Pericardium fibroblast (primary cell): ENCODE results near the gene HOXA3. TPM values are rescaled to one million over a fixed set of nuclear protein-coding genes. Genes with fewer than 3 reads are reported as not detected.

Experiments used
- total RNA-seq: library from RNA; depleted of rRNA; stranded (reverse); fragments of >200 nt; gene quantifications from 2 replicates; pipeline ENCODE4 v1.2.3, GENCODE V29; 2015

HOXA3 gene
- total RNA-seq, result 4.0 and 8.3 TPM in 2 replicates

DNA sequence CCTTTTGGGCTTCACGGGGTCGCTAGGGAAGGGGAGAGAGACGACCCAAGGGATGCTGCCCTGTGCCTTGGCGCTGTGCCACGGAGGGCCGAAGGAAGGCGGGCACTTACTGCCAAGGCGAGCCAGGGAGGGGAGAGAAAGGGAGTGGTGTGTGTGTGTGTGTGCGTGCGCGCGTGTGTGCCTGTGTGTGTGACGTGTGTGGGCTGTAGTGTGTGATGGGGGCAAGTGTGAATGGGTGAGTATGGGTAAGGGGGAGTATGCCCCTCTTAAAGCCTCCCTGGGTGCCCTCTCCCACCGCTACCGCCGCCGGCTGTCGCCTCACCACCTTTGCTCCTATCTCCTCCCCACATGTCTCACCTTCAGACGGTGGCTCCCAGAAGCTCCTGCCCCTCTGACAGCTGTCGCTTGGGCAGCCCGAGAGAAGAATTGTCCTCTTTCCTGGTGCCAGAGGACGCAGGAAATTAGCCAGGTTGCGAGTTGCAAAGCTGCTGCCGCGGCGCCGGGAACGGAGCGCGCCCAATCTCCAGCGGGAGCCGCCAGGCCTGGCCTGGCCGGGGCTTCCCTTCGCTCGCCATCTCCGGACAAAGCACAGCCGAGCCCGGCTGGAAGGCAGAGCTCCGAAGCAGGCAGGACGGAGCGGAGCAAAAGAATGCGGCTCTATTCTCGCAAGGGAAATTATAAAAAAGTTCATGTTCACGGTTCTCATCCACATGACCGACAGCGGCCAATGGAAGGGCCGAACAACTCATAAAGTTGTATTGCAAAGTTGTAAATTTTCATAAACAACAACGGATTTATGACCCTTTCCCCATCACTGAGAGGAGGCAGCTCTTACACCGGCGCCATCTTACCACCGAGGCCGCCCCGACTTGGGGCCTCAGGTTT is at the start of gene HOXA3:
Gene HOXA3, minus strand, starts transcription at position 653 of the 885 bp plus-strand sequence. CDS start 41,943 bp downstream, outside the sequence.

GRCh38 chr7:27199849-27200760 is 47.7 kb upstream of the HOXA3 start, which contains the start of gene HOXA13:
TSS of gene HOXA13 (minus strand) at chr7:27200091. CDS start at chr7:27200077, 14 bp downstream.

GRCh38 chr7:27185013-27185853 is 32.9 kb upstream of the HOXA3 start, which contains the start of gene HOXA11:
TSS of gene HOXA11 (minus strand) at chr7:27185232. CDS start at chr7:27185144, 88 bp downstream.

DNA sequence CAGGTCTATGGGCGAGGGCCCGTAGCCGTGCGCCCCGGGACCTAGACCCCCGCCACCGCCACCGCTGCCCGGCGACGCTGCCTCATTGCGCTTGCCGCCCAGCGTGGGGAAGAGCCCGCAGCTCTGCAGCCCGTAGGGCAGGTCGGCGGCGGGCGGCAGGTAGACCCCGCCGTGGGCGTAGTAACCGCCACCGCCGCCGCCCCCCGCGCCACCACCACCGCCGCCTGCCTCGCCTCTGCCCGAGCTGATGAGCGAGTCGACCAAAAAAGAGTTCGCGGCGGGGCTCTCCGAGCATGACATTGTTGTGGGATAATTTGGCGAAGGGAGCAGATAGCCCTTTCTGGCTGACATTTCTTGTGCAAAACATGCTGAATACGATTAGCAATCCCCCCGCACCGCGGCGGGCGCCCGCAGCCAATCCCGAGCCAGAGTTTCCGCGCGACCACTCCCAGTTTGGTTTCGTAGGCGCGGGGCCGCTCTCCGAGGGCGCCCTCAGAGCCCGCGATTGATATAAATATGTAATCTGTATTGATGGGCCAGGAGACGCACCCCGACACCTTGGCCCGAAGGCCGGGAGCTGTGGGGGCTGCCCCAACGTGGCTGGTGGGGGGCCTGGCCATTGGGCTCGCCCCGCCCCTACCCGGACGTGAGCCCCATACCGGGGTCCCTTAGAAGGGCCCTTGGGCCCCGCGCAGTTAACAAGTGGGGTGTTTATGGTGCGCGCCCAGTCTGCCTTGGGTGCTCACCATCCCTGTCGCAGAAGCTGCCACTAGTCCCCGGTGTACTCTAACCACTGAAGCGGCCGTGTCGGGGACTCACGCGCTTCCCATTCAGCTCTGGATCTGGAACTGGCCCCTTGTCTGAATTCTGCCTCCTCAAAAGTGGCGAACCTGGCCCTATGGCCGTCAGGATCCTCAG is 21.8 kb upstream of the HOXA3 start, which contains the start of gene HOXA10:
Gene HOXA10, minus strand, starts transcription at position 365 of the 918 bp plus-strand sequence. Its CDS starts 14 bp downstream, at position 351.

GRCh38 chr7:27165089-27165995 is 13.0 kb upstream of the HOXA3 start, which contains the start of gene HOXA9:
TSS of gene HOXA9 (minus strand) at chr7:27165537. CDS start at chr7:27165457, 80 bp downstream.

DNA sequence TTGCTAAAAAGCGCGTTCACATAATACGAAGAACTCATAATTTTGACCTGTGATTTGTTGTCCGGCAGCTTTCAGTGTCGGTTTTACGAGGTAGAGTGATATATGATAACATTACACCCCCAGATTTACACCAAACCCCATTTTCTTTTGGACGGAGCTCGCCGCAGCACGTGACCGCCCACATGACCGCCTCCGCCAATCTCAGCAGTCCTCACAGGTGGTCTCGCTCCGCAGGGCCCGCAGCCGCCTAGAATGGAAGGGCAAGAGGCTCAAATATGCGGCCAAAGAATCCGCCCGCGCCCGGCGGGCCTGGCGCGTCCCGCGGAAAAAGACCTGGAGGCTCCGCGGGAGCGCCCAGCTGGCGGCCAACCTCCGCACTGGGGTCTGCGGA is 4.1 kb upstream of the HOXA3 start, which contains the start of gene HOXA7:
Gene HOXA7, minus strand, starts transcription at position 168 of the 391 bp plus-strand sequence. Its CDS starts 130 bp downstream, at position 38.

DNA sequence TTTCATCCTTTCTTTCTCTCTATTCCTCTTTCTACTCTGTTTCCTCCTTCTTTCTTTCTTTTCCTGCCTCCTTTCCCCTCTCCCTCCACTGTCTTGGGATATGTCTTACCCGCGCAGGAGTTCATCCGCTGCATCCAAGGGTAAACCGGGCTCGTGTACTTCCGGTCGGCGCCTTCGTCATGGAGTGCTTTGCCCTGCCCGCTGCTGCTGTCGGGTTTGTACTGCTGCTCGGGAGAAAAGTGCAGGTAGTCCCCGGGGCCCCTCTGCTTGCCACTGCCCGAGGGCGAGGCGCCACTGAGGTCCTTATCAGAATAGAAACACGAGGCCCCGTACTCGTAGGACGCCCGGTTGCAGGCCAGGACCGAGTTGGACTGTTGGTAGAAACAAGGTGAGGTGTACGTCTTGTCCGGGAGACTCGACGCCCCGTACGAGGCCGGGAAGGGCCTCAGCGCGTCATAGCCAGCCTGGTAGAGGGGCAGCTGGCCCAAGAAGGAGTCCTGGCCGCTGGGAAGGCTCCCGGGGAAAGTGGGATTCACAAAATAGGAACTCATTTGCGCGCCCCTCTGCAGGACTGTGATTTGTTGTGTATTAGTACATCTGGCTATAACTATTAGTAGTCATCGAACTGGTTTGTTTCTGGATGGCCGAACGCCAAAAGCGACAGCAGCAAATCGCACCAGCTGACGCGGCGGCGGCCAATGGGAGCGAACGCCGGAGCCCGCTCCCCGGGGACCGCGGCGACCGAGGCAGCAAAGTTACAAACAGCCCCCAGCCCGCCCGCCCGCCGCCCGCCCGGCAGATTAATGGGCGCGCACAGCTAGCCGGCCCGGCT is 5.0 kb downstream of the HOXA3 start, which contains the start of gene HOXA6:
Gene HOXA6, minus strand, starts transcription at position 576 of the 832 bp plus-strand sequence. Its CDS starts 25 bp downstream, at position 551.

DNA sequence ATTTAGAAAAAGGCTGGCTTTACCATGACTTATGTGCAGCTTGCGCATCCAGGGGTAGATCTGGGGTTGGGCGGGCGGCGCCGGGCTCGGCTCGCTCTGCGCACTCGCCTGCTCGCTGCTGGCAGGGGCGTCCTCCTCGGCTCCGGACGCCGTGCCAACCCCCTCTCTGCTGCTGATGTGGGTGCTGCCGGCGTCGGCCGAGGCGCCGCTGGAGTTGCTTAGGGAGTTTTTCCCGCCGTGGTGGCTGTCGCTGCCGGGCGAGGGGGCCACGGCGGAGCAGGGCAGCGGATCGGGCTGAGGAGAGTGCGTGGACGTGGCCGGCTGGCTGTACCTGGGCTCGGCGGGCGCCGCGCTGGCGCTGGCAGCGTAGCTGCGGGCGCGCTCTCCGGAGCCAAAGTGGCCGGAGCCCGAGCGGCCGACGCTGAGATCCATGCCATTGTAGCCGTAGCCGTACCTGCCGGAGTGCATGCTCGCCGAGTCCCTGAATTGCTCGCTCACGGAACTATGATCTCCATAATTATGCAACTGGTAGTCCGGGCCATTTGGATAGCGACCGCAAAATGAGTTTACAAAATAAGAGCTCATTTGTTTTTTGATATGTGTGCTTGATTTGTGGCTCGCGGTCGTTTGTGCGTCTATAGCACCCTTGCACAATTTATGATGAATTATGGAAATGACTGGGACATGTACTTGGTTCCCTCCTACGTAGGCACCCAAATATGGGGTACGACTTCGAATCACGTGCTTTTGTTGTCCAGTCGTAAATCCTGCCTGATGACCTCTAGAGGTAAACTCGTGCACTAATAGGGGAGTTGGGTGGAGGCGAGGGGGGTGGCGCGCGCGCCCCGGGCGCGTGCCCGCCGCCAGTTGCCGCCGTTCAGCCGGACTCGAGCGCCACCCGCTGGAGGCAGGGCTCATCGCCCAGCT is 9.1 kb downstream of the HOXA3 start, which contains the start of gene HOXA5:
Gene HOXA5, minus strand, starts transcription at position 659 of the 927 bp plus-strand sequence. Its CDS starts 74 bp downstream, at position 585.

GRCh38 chr7:27130540-27131389 is 21.6 kb downstream of the HOXA3 start, which contains the start of gene HOXA4:
TSS of gene HOXA4 (minus strand) at chr7:27130757. CDS start at chr7:27130733, 24 bp downstream.

DNA sequence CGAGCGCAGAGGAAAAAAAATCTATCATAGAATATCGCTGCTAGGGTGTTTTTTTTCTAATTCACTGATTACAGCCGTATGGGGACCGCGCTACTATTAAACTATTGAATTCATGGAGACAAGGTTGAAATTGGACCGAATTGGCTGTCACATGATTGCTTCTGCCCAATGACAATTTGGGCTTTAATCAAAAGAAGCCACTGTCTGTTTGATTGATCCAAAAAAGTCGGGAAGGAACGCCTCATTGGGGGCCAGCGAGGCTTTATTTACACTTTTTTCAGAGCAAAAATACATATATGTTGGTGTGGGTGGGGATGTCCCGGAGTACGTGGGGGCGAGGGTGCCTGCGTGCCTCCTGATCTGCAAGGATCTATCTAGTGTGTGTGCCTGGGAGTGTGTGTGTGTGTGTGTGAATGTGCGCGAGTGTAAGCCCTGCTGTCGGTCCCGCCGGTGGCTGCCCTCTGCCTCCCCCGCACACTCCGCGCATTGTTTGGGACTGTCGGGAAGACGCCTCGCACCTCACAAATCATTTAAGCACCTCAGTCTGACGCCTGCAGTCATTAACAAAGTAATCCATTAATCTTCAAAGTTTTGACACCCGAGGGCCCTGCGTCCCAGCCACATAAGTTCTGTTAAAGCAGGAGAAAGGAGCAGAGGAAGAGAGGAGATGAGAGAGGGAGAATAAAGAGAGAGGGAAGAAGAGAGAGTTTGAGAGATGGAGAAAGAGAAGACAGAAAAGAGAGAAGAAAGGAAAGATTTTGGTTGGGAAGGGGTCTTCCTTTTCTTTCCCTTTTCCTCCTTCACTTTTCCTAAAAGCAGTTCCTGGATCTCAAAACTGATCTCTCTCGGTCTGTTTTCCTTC is 49.6 kb downstream of the HOXA3 start, which contains the start of gene HOXA2:
Gene HOXA2, minus strand, starts transcription at position 103 of the 862 bp plus-strand sequence. CDS start 183 bp downstream, outside the sequence.

DNA sequence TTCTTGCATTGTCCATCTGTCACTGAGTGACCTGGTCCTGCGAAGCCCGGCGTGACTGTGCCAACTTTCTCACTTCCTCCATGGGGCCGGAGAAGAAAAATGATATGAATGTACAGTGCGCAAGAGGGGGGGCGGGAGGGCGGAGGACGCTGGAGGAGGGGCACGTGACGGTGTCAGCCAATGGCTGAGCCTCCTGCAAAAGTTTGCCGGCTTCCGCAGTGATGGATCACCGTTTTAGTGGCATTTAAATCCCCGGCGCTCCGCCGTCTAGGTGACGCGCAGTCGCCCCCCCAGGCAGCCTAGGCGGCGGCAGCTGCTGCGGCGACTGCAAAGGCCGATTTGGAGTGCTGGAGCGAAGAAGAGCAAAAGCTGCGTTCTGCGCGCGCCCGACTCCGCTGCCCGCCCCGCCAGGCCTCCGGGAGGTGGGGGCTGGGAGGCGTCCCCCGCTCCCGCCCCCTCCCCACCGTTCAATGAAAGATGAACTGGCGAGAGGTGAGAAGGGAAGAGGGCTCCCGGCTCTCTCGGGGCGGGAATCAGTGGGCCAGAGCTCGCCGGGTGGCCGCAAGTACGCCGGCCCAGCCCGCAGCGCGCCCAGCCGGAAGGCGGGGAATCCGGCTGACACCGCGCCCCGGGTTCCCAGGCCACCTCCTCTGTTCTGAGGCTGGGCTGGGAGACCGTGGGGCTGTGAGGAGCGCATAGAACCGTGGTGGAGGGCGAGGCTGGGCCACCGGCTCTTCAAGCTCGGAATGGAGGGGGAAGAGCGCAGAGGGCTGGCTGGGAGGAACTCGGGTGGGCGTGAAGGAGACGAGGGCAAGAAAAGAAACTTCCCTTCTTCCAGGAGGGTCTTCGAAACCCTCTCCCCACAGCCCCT is 56.3 kb downstream of the HOXA3 start, which contains the start of gene HOXA1:
Gene HOXA1, minus strand, starts transcription at position 104 of the 871 bp plus-strand sequence. Its CDS starts 88 bp downstream, at position 16.

